Kidney (tissue), 14 donors: ENCODE measurements around the gene RNASE4. TPM values are rescaled to one million over a fixed set of nuclear protein-coding genes. Genes with fewer than 3 reads are reported as not detected.

Source experiments
- DNase-seq, 5 donors: peaks; one replicate each; pipeline ENCODE4 v3.0.0-alpha.2; 2013 to 2020
- FAIRE-seq: peaks from 2 replicates; lab custom pipeline; 2012; peaks lifted over from hg19 to GRCh38; lab: Jason Lieb, UNC
- H3K27ac ChIP-seq, 2 donors: one replicate each; pipeline ENCODE4 v1.7.0; 2013; ENCODE audit warnings: low read depth in 2 of 2, low read length in 2 of 2, inconsistent platforms in 1 of 2
- H3K27me3 ChIP-seq: one replicate; pipeline ENCODE4 v1.7.1; 2013; ENCODE audit warnings: low read length, inconsistent platforms; ENCODE audit not compliant: control insufficient read depth, insufficient read depth
- H3K36me3 ChIP-seq, 3 donors: one replicate each; pipeline versions ENCODE4 v1.7.0 to v1.7.1; 2013; ENCODE audit warnings: low read length in 3 of 3, control low read depth in 1 of 3, inconsistent platforms in 1 of 3; ENCODE audit not compliant: insufficient read depth in 3 of 3, control insufficient read depth in 2 of 3
- H3K4me1 ChIP-seq, 3 donors: one replicate each; pipeline versions ENCODE4 v1.7.0 to v1.7.1; 2013; ENCODE audit warnings: low read length in 3 of 3, inconsistent platforms in 1 of 3, low read depth in 1 of 3; ENCODE audit not compliant: control insufficient read depth in 2 of 3, insufficient read depth in 2 of 3
- H3K4me3 ChIP-seq, 3 donors: one replicate each; pipeline versions ENCODE4 v1.7.0 to v1.8.1; 2013; ENCODE audit warnings: low read length in 3 of 3, control low read depth in 1 of 3, inconsistent platforms in 1 of 3
- H3K9ac ChIP-seq, 3 donors: one replicate each; pipeline versions ENCODE4 v1.7.0 to v1.7.1; 2013; ENCODE audit warnings: low read length in 3 of 3, control low read depth in 1 of 3, inconsistent platforms in 1 of 3
- H3K9me3 ChIP-seq, 3 donors: one replicate each; pipeline versions ENCODE4 v1.7.0 to v1.7.1; 2013; ENCODE audit warnings: low read length in 3 of 3, control low read depth in 1 of 3, inconsistent platforms in 1 of 3; ENCODE audit not compliant: control insufficient read depth in 2 of 3, insufficient read depth in 1 of 3
- CTCF ChIP-seq: IDR thresholded peaks from 3 replicates; pipeline ENCODE4 v1.5.1; 2012; ENCODE audit warnings: mild to moderate bottlenecking, moderate library complexity, borderline replicate concordance; ENCODE audit not compliant: insufficient read depth; ENCODE audit errors: extremely low read depth
- intact Hi-C: fragments of 100-400 bp; cut with DNase I; formaldehyde crosslinking; loops from one replicate; pipeline ENCODE4 v1.11.1; 2022
- polyA plus RNA-seq: library from polyadenylated mRNA; stranded (reverse); fragments of 350-450 nt; fragmentation: Illumina TruSeq; extraction: RNeasy Lipid Tissue Mini Kit (QIAGEN cat#74804); gene quantifications from one replicate; pipeline ENCODE4 v1.2.3, GENCODE V29; 2014; ENCODE audit warnings: low read depth, low replicate concordance; ENCODE audit not compliant: insufficient read depth
- total RNA-seq: library from RNA; stranded (reverse); fragmentation: NEBNext Ultra II Directional; extraction: Animal tissue kit (Norgen Biotek cat#: 25700); gene quantifications from one replicate; pipeline ENCODE4 v1.2.1, GENCODE V29; 2021
- donor health status: control.
- donor health status: control.
- donor health status: control.
- donor health status: control.
- donor health status: control.
- donor health status: DM: yes; HTN: yes; CAD: no.
- donor health status: Normal renal cell carcinoma (clear cell type).

Gene RNASE4
- total and polyA plus RNA-seq, 2 donors from 2014 or later = 22.8 to 40.4 TPM

GRCh38 chr14:20726531-20726930 is 42.2 kb downstream of the RNASE4 start:
- Histone ChIP-seq H3K27ac (peak overlapping the region in 1 of 2 donors; percentile 47), H3K9me3 (no peaks in the 10 kb centered on the region), H3K36me3 (no peaks in the 10 kb centered on the region), H3K4me3 (no peak overlapping the region), H3K9ac (no peak overlapping the region), H3K4me1 (peaks cover 0 to 12% (median 5%) of the 10 kb centered on the region in 3 donors), H3K27me3 (no peaks in the 10 kb centered on the region)
- peak in 1 of 5 donors; percentile 14 for DNase-seq
- no peak for FAIRE-seq
- TF ChIP-seq CTCF = no peak
- intact Hi-C loops = no loop called here

GRCh38 chr14:20730891-20731290 is 46.5 kb downstream of the RNASE4 start:
- Histone ChIP-seq H3K9me3 (no peaks in the 10 kb centered on the region), H3K9ac (no peak overlapping the region), H3K36me3 (no peaks in the 10 kb centered on the region), H3K27me3 (no peaks in the 10 kb centered on the region), H3K4me1 (peaks cover 0 to 12% (median 5%) of the 10 kb centered on the region in 3 donors), H3K4me3 (no peak overlapping the region), H3K27ac (no peak overlapping the region)
- intact Hi-C loops = no loop called here
- TF ChIP-seq CTCF = no peak
- no peak for FAIRE-seq
- DNase-seq = no peak

GRCh38 chr14:20732477-20732876 is 48.1 kb downstream of the RNASE4 start:
- H3K4me3 ChIP-seq = no peak overlapping the region
- intact Hi-C loops = no loop called here
- peaks cover 0 to 2% (median under 1%) of the 10 kb centered on the region in 3 donors for H3K4me1 ChIP-seq
- H3K9ac ChIP-seq = no peak overlapping the region
- H3K27ac ChIP-seq = no peak overlapping the region
- no peaks in the 10 kb centered on the region for H3K36me3 ChIP-seq
- TF ChIP-seq CTCF = no peak
- no peak for DNase-seq
- FAIRE-seq = no peak
- no peaks in the 10 kb centered on the region for H3K9me3 ChIP-seq
- no peaks in the 10 kb centered on the region for H3K27me3 ChIP-seq

- H3K9ac ChIP-seq = no peak overlapping the region
- intact Hi-C loops = no loop called here
- no peak for TF ChIP-seq CTCF
- no peaks in the 10 kb centered on the region for H3K27me3 ChIP-seq
- H3K36me3 ChIP-seq = no peaks in the 10 kb centered on the region
- no peak for DNase-seq
- H3K4me1 ChIP-seq = no peaks in the 10 kb centered on the region
- H3K27ac ChIP-seq = no peak overlapping the region
- H3K4me3 ChIP-seq = no peak overlapping the region
- no peaks in the 10 kb centered on the region for H3K9me3 ChIP-seq
- no peak for FAIRE-seq
Measured at GRCh38 chr14:20732979-20733635, 48.7 kb downstream of the RNASE4 start.
